GM23338 (cell line): ENCODE results near the gene TEAD2. TPM values are rescaled to one million over a fixed set of nuclear protein-coding genes. Genes with fewer than 3 reads are reported as not detected.
"Not testable (repeated sequence)": the region's sequence is repeated elsewhere in the genome, so short reads cannot be mapped to it uniquely, and the experiment has no call there.

Source experiments
- ATAC-seq: fragments of 200-7000 bp; cut with Tn5 transposase; 3 replicates; pipeline ENCODE4 v1.9.1; 2020
- DNase-seq: peaks from one replicate; pipeline ENCODE4 v3.0.0-alpha.2; 2015; ENCODE audit warnings: low spot score
- H2AFZ ChIP-seq: fragments of 200-600 bp; sonication (generic); 2 replicates; pipeline ENCODE4 v1.8.0; 2016; ENCODE audit warnings: antibody characterized with exemption, mild to moderate bottlenecking, moderate library complexity
- H3F3A ChIP-seq: fragments of 200-600 bp; sonication (generic); replicated peaks from 2 replicates; pipeline ENCODE4 v1.8.0; 2017; ENCODE audit warnings: antibody characterized with exemption, mixed run types, low read depth
- H3K27ac ChIP-seq: fragments of 200-600 bp; sonication (generic); 2 replicates; pipeline ENCODE4 v1.6.1; 2016; ENCODE audit warnings: low read depth
- H3K27me3 ChIP-seq: fragments of 200-600 bp; sonication (generic); 2 replicates; pipeline ENCODE4 v1.8.0; 2016; ENCODE audit warnings: mild to moderate bottlenecking, mixed run types, moderate library complexity; ENCODE audit not compliant: insufficient read depth
- H3K36me3 ChIP-seq: fragments of 200-600 bp; sonication (generic); 2 replicates; pipeline ENCODE4 v1.8.0; 2016; ENCODE audit warnings: mild to moderate bottlenecking; ENCODE audit not compliant: insufficient read depth
- H3K4me1 ChIP-seq: fragments of 200-600 bp; sonication (generic); 2 replicates; pipeline ENCODE4 v1.8.0; 2016; ENCODE audit warnings: mild to moderate bottlenecking, moderate library complexity; ENCODE audit not compliant: insufficient read depth
- H3K4me2 ChIP-seq: fragments of 200-600 bp; sonication (generic); 2 replicates; pipeline ENCODE4 v1.7.1; 2017; ENCODE audit warnings: mixed run types
- H3K4me3 ChIP-seq: fragments of 200-600 bp; sonication (generic); 2 replicates; pipeline ENCODE4 v1.6.1; 2016; ENCODE audit warnings: mixed run types
- H3K79me2 ChIP-seq: fragments of 200-600 bp; sonication (generic); replicated peaks from 2 replicates; pipeline ENCODE4 v1.8.0; 2017; ENCODE audit warnings: mild to moderate bottlenecking; ENCODE audit not compliant: insufficient read depth
- H3K9me2 ChIP-seq: fragments of 200-600 bp; sonication (generic); 2 replicates; pipeline ENCODE4 v1.8.0; 2017; ENCODE audit not compliant: insufficient read depth
- H4K20me1 ChIP-seq: fragments of 200-600 bp; sonication (generic); replicated peaks from 2 replicates; pipeline ENCODE4 v1.8.0; 2017; ENCODE audit warnings: mild to moderate bottlenecking; ENCODE audit not compliant: insufficient read depth
- H3K27ac Mint-ChIP-seq: 2 replicates; pipeline ENCODE4 v1.8.0; 2020; ENCODE audit warnings: inconsistent platforms, mild to moderate bottlenecking, moderate library complexity, mixed read lengths
- H3K27me3 Mint-ChIP-seq: 3 replicates; pipeline ENCODE4 v1.8.0; 2022; ENCODE audit warnings: low read depth, mild to moderate bottlenecking, moderate library complexity, mixed read lengths, inconsistent platforms; ENCODE audit not compliant: insufficient read depth, poor library complexity
- H3K36me3 Mint-ChIP-seq: 3 replicates; pipeline ENCODE4 v1.8.0; 2021; ENCODE audit warnings: low read depth, mild to moderate bottlenecking, inconsistent platforms, moderate library complexity, mixed read lengths
- H3K4me1 Mint-ChIP-seq: 3 replicates; pipeline ENCODE4 v1.8.0; 2020; ENCODE audit warnings: mild to moderate bottlenecking, inconsistent platforms, mixed read lengths
- H3K4me3 Mint-ChIP-seq: 3 replicates; pipeline ENCODE4 v1.8.0; 2021; ENCODE audit warnings: moderate library complexity, mild to moderate bottlenecking, inconsistent platforms, mixed read lengths
- H3K9me3 Mint-ChIP-seq: 3 replicates; pipeline ENCODE4 v1.8.0; 2020; ENCODE audit warnings: moderate library complexity, mild to moderate bottlenecking, inconsistent platforms, mixed read lengths
- CREB1 ChIP-seq: fragments of 250-450 bp; sonication (Bioruptor Pico); IDR thresholded peaks from 2 replicates; pipeline ENCODE4 v1.5.0; 2020; ENCODE audit warnings: low read depth, mild to moderate bottlenecking, moderate library complexity
- ETS1 ChIP-seq: IDR thresholded peaks from 2 replicates; pipeline ENCODE4 v1.6.1; 2016; ENCODE audit warnings: antibody characterized with exemption
- EZH2 ChIP-seq: fragments of 200-600 bp; sonication (generic); IDR thresholded peaks from one replicate; pipeline ENCODE4 v1.8.0; 2017; ENCODE audit warnings: antibody characterized with exemption, mild to moderate bottlenecking, low read depth; ENCODE audit not compliant: unreplicated experiment
- EZH2phosphoT487 ChIP-seq: fragments of 200-600 bp; sonication (generic); IDR thresholded peaks from one replicate; pipeline ENCODE4 v1.8.1; 2018; ENCODE audit warnings: antibody characterized with exemption; ENCODE audit not compliant: unreplicated experiment
- JUNB ChIP-seq: IDR thresholded peaks from one replicate; pipeline ENCODE4 v1.6.1; 2016; ENCODE audit warnings: antibody characterized with exemption; ENCODE audit not compliant: unreplicated experiment
- NANOG ChIP-seq: IDR thresholded peaks from 2 replicates; pipeline ENCODE4 v1.6.1; 2016; ENCODE audit warnings: antibody characterized with exemption, borderline replicate concordance
- ZNF331 ChIP-seq: fragments of 250-450 bp; sonication (Bioruptor Pico); IDR thresholded peaks from 2 replicates; pipeline ENCODE4 v1.5.0; 2020; ENCODE audit warnings: low read depth, mild to moderate bottlenecking, moderate library complexity
- polyA plus RNA-seq: library from polyadenylated mRNA; unstranded; fragments of >200 nt; fragmentation: Nextera tagmentation; extraction: Ambion mirVana; gene quantifications from 2 replicates; pipeline ENCODE4 v1.2.1, GENCODE V29; 2016
- total RNA-seq: library from RNA; depleted of rRNA; stranded (reverse); fragments of >200 nt; shearing (Covaris generic); gene quantifications from 2 replicates; pipeline ENCODE4 v1.2.3, GENCODE V29; 2014
- TF ChIP-seq, protein P1 (sequence below): IDR thresholded peaks from one replicate; pipeline ENCODE4 v1.6.1; 2018; ENCODE audit warnings: antibody characterized with exemption; ENCODE audit not compliant: unreplicated experiment
- TF ChIP-seq, protein P2 (sequence below): fragments of 250-450 bp; sonication (Bioruptor Pico); IDR thresholded peaks from 2 replicates; pipeline ENCODE4 v1.5.0; 2020; ENCODE audit warnings: mild to moderate bottlenecking, moderate library complexity

Gene TEAD2
- total and polyA plus RNA-seq, 2 experiments from 2014 or later: 30.3 to 82.5 TPM

- TF ChIP-seq ETS1: no peak
- no peak for TF ChIP-seq ZNF331
- TF ChIP-seq NANOG: no peak
- TF ChIP-seq EZH2phosphoT487: no peak
- TF ChIP-seq CREB1 (CRISPR knock-in tag): no peak
- TF ChIP-seq, protein P1, sequence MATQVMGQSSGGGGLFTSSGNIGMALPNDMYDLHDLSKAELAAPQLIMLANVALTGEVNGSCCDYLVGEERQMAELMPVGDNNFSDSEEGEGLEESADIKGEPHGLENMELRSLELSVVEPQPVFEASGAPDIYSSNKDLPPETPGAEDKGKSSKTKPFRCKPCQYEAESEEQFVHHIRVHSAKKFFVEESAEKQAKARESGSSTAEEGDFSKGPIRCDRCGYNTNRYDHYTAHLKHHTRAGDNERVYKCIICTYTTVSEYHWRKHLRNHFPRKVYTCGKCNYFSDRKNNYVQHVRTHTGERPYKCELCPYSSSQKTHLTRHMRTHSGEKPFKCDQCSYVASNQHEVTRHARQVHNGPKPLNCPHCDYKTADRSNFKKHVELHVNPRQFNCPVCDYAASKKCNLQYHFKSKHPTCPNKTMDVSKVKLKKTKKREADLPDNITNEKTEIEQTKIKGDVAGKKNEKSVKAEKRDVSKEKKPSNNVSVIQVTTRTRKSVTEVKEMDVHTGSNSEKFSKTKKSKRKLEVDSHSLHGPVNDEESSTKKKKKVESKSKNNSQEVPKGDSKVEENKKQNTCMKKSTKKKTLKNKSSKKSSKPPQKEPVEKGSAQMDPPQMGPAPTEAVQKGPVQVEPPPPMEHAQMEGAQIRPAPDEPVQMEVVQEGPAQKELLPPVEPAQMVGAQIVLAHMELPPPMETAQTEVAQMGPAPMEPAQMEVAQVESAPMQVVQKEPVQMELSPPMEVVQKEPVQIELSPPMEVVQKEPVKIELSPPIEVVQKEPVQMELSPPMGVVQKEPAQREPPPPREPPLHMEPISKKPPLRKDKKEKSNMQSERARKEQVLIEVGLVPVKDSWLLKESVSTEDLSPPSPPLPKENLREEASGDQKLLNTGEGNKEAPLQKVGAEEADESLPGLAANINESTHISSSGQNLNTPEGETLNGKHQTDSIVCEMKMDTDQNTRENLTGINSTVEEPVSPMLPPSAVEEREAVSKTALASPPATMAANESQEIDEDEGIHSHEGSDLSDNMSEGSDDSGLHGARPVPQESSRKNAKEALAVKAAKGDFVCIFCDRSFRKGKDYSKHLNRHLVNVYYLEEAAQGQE: no peak
Measured at GRCh38 chr19:49333811-49334288, 28.4 kb downstream of the TEAD2 start (continued).

DNA sequence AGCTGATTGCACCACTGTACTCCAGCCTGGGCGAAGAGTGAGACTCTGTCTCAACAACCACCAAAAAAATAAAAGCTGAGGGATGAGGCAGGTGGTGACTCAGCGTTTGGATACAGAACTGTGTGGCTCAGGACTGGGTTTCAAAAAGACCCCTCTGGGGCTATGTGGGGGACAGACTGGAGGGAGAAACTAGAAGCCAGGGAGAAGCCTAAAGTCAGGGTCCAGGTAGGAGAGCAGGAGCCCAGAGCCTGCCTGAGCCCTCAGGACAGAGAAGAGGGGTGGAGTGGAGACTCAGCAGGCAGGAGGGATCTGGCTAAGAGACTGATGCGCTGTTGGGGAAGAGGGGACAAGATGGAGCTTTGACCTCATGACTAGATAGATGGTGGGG, 28.8 kb downstream of the TEAD2 start:
- DNase-seq (no peak), ATAC-seq (no peak)
- Mint-ChIP-seq H3K4me3 (no peak overlapping the region), H3K36me3 (no peaks in the 10 kb centered on the region; the same call in 1 of the 3 replicates), H3K4me1 (peaks cover 15% of the 10 kb centered on the region), H3K27me3 (peaks cover 32% of the 10 kb centered on the region), H3K27ac (no peak overlapping the region), H3K9me3 (no peaks in the 10 kb centered on the region; the same call in 2 of the 3 replicates)
- Histone ChIP-seq H3K27me3 (peaks cover 24% of the 10 kb centered on the region), H3K4me3 (no peak overlapping the region), H3K27ac (no peak overlapping the region), H3K9me2 (no peaks in the 10 kb centered on the region), H2AFZ (no peak overlapping the region), H3K79me2 (no peaks in the 10 kb centered on the region), H4K20me1 (0 out of 2 replicates have a peak, but pooled peaks cover 4% of the 10 kb centered on the region), H3K36me3 (no peaks in the 10 kb centered on the region), H3K4me1 (peaks cover 6% of the 10 kb centered on the region), H3K4me2 (no peak overlapping the region), H3F3A (0 out of 2 replicates have a peak, but pooled peaks cover 3% of the 10 kb centered on the region)
- no peak for TF ChIP-seq EZH2
- no peak for TF ChIP-seq JUNB
- TF ChIP-seq, protein P2, sequence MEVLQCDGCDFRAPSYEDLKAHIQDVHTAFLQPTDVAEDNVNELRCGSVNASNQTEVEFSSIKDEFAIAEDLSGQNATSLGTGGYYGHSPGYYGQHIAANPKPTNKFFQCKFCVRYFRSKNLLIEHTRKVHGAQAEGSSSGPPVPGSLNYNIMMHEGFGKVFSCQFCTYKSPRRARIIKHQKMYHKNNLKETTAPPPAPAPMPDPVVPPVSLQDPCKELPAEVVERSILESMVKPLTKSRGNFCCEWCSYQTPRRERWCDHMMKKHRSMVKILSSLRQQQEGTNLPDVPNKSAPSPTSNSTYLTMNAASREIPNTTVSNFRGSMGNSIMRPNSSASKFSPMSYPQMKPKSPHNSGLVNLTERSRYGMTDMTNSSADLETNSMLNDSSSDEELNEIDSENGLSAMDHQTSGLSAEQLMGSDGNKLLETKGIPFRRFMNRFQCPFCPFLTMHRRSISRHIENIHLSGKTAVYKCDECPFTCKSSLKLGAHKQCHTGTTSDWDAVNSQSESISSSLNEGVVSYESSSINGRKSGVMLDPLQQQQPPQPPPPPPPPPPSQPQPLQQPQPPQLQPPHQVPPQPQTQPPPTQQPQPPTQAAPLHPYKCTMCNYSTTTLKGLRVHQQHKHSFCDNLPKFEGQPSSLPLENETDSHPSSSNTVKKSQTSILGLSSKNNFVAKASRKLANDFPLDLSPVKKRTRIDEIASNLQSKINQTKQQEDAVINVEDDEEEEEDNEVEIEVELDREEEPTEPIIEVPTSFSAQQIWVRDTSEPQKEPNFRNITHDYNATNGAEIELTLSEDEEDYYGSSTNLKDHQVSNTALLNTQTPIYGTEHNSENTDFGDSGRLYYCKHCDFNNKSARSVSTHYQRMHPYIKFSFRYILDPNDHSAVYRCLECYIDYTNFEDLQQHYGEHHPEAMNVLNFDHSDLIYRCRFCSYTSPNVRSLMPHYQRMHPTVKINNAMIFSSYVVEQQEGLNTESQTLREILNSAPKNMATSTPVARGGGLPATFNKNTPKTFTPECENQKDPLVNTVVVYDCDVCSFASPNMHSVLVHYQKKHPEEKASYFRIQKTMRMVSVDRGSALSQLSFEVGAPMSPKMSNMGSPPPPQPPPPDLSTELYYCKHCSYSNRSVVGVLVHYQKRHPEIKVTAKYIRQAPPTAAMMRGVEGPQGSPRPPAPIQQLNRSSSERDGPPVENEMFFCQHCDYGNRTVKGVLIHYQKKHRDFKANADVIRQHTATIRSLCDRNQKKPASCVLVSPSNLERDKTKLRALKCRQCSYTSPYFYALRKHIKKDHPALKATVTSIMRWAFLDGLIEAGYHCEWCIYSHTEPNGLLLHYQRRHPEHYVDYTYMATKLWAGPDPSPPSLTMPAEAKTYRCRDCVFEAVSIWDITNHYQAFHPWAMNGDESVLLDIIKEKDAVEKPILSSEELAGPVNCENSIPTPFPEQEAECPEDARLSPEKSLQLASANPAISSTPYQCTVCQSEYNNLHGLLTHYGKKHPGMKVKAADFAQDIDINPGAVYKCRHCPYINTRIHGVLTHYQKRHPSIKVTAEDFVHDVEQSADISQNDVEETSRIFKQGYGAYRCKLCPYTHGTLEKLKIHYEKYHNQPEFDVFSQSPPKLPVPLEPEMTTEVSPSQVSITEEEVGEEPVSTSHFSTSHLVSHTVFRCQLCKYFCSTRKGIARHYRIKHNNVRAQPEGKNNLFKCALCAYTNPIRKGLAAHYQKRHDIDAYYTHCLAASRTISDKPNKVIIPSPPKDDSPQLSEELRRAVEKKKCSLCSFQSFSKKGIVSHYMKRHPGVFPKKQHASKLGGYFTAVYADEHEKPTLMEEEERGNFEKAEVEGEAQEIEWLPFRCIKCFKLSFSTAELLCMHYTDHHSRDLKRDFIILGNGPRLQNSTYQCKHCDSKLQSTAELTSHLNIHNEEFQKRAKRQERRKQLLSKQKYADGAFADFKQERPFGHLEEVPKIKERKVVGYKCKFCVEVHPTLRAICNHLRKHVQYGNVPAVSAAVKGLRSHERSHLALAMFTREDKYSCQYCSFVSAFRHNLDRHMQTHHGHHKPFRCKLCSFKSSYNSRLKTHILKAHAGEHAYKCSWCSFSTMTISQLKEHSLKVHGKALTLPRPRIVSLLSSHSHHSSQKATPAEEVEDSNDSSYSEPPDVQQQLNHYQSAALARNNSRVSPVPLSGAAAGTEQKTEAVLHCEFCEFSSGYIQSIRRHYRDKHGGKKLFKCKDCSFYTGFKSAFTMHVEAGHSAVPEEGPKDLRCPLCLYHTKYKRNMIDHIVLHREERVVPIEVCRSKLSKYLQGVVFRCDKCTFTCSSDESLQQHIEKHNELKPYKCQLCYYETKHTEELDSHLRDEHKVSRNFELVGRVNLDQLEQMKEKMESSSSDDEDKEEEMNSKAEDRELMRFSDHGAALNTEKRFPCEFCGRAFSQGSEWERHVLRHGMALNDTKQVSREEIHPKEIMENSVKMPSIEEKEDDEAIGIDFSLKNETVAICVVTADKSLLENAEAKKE: no peak

DNA sequence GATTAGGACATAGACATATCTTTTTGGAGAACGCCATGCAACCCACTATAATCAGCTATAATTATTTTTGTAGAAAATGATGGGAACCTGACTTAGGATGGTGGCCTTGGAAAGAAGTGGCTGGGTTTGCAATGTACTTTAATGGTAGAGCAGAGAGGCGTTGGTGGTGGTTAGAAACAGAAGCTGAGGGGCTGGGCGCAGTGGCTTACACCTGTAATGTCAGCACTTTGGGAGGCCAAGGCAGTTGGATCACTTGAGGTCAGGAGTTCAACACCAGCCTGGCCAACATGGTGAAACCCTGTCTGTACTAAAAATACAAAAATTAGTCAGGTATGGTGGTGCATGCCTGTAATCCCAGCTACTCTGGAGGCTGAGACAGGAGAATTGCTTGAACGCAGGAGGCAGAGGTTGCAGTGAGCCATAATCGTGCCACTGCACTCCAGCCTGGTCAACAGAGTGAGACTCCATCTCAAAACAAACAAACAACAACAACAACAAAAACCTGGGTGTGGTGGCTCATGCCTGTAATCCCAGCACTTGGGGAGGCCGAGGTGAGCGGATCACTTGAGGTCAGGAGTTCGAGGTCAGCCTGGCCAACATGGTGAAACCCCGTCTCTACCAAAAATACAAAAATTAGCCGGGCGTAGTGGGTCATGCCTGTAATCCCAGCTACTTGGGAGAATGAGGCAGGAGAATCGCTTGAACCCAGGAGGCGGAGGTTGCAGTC, 29.4 kb downstream of the TEAD2 start:
- H3K36me3 Mint-ChIP-seq, DNase-seq, H3K36me3 ChIP-seq, H3K9me3 Mint-ChIP-seq, H3K4me3 Mint-ChIP-seq, H3K4me2 ChIP-seq, H4K20me1 ChIP-seq, H3K4me1 ChIP-seq, H3K27ac ChIP-seq, H3K27ac Mint-ChIP-seq, H3K4me3 ChIP-seq, ATAC-seq, H3K79me2 ChIP-seq, H2AFZ ChIP-seq, H3F3A ChIP-seq, H3K9me2 ChIP-seq: not testable (repeated sequence)
- Mint-ChIP-seq H3K4me1 (peaks cover 13% of the 10 kb centered on the region), H3K27me3 (peaks cover 27% of the 10 kb centered on the region)
- H3K27me3 ChIP-seq: peaks cover 22% of the 10 kb centered on the region
